ENCODE data around the gene SLC25A10.

Gene SLC25A10

DNA sequence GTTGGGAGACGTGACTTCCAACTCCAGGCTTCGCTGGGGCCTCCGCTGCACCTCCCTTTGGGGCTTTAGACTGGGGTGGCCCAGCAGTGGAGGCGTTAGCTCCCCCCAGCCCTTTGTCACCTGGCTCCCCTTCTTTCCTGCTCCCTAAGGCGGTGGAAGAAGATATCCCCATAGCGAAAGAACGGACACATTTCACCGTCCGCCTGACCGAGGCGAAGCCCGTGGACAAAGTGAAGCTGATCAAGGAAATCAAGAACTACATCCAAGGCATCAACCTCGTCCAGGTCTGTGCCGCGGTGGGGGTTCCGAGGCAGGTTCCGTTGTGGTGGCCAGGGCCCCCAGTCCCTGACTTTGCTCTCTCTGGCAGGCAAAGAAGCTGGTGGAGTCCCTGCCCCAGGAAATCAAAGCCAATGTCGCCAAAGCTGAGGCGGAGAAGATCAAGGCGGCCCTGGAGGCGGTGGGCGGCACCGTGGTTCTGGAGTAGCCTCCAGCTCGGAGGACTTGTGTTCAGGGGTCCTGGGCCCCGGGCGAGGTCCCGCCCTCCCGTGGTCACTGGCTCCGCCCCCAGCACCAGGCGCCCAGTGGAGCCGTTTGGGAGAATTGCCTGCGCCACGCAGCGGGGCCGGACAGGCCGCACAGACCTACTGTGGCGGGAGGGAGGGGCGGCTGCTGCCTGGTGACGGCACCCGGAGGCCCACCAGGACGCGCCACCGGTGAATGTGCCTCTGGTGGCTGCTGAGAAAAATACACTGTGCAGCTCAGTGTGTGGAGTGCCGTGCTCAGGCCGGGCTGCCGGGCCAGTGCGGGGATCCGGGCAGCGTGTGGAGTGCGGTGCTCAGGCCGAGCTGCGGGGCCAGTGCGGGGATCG, 5.1 kb upstream of the SLC25A10 start:
- DNase-seq (ENCODE audit: low read depth) = no peak

DNA sequence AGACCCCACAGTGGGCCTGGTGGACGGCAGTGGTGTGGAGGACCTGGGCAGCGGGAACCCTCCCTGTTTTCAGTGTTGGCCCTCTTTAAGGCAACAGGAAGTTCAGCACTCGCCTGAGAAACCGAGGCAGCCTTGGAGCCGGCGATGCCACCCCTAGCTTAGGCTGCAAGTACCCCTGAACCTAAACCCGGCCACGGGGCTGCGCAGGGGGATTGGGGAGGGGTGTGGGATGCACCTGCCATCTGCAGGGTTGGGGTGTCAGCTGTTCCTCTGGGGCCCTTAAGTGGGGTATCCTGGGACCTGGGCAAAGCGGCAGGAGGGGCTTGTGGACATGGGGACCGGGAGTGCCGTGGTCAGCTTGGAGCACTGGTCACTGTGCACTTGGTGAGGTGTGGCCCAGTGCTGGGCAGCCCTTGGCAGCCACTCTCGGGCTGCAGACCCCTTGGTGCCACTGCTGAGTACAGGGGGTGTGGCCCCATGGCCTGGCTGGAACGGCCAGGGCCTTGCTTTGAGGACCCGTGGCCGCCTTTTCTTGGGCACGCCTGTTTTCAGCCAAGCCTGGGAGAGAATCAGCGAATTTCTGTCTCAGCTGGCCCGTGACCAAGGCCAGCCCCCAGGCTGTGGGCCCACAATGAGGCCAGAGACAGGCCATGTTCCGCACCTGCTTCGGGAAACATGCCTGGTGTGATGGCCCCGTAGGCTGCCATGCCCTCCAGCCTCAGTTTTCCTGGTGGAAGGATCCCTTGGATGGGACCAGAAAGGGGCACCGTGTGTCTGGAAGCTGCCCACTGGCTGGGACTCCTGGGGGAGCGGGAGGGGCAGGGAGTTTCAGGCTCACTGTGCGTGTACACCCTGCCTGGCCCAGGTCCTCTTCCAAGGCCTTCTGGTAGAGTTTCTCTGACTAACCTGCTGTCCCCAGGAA, 4.1 kb upstream of the SLC25A10 start:
- no peak for DNase-seq (ENCODE audit: low read depth)

DNA sequence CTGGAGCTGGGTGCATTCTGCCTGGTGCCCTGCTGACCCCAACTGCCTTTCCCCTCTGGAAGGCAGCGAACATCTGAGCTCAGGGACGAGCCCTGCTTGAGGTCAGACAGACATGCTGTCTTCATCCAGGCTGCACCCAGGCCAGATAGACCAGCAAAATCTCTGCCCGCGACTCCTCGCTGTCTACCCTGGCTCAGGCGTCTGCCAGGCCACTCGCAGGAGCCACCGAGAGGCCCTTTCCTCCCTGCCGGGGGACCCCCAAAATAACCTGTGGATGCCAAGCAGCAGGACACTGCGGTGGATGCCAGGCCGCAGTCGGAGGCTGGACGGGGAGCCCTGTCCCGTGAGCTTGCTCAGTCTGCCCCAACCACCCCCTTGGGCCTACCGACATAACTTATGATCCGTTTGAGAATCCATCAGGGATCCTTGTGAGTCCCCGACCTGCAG, 3.3 kb upstream of the SLC25A10 start:
- DNase-seq (ENCODE audit: low read depth) = no peak

DNA sequence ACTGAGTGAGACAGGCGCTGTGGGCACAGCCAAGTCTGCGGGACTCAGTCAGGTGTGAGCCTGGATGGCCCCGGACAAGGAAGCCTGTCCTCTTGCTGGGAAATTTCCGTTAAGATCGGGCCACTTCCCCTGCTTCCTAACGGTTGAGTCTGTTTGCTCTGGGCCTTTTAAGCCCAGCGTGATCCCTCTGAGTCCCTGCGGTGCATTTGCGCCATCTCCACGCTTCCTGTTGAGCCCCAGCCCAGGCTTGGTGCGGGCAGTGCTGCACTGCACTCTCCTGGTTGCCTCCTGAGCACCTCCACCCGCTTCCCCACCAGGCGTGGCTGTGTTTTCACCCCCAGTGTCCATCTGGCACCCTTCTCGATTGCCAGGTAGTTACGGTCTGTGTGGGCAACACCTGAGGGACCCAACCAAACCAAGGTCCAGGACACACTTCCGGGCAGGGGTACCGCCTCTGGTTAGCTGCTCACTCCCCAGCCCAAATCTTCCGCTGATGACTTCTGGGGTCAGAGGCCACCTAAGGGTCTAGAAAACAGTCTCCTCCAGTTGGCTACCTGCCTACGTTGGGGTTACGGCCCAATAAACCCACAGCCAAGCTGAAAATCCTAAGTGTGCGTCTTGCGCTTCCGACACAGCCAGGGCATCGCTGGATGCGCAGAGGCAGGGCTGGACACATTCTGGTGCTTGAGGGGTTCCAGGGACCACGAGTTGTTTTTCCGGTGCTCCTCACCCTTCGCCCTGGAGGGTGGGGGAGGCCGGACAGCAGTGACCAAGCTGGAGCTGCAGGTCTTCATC, 1.4 kb upstream of the SLC25A10 start:
- DNase-seq (ENCODE audit: low read depth) = no peak

DNA sequence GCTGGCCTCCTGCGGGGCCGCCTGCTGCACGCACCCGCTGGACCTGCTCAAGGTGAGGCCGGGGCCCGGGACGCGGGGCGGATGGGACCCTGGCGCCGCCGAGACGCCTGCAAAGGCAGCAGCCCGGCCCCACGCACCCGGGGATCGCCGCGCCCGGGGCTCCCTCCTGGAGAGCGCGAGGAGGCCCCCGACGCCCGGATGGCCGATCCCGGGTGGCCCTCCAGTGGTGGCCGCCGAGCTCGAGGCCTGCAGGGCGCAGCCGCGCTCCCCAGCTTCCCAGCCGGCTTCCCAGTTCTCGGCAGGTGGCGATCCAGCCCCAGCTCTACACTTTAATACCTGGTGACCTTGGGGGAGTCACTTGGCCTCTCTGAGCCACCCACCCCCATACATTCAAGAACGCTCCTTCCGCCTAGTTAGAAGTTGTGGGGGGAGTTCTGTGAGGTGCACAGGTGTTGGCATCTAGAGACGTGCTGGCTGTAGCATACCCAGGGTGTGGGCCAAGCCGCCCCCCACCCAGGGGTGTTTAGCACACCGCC, 452 bp downstream of the SLC25A10 start:
- DNase-seq (ENCODE audit: low read depth) = no peak

DNA sequence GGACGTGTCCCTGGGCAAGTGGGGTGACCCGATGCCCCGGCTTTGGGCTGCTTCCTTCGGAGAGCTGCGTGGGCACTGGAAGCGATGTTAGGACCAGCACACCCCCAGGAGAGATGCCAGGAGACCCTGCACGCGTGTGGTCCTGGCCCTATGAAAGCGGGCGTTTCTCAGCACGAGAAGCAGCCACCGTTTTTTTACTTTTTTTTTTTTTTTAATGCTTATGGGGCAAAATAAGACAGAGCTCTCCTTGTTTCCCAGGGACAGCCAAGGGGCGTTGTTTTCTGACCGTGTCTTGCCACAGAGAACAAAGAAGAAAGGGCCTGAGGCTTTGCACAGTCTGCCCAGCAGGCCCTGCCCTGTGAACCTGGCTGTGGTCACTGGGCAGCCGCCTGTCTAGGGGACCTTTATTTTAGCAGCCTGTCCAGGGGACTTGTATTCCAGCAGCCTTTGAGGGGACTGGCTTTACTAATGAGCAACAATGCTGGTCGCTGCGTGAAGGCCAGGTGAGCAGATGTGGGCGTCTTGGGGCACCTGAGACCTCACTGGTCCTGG, 996 bp downstream of the SLC25A10 start:
- no peak for DNase-seq (ENCODE audit: low read depth)

DNA sequence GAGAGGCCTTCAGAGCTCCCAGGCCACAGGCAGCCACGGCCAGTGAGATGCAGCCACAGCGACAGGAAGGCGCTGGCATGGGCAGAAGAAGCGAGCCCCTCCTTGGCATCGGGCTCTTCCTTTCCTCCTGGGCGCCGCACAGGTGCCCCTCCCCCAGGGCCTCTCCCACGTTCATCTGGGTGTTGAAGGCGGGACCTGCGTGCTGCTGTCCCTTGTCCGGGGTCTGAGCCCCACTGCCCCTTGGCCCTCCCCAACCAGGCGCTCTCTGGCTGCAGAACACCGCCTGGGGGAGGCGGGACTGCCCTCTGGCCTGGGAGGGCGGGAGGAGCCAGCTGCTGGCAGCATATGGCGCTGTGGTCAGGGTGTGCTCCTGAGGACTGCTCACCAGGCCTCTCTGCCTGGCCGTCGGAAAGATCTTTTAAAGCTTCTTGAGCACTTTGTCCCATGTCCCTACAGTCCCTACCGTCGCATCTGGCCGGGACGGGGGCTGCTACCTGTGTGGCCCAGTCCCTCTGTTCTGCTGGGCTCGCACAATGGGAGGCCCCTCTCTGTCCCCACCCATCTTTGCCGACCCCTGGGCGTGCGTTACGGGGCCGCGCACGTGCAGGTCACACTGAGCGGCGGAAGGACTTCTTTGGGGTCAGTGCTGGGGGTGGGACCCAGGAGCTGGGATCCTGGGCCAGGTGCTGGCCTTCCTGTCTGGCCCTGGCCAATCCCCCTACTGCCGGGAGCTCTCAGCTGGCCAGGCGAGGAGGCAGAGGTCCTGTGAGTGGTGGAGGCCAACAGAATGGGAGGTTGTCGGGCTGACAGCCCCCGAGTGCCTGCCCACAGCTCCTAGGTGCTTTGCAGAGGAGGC, 1.7 kb downstream of the SLC25A10 start:
- DNase-seq (ENCODE audit: low read depth) = no peak

DNA sequence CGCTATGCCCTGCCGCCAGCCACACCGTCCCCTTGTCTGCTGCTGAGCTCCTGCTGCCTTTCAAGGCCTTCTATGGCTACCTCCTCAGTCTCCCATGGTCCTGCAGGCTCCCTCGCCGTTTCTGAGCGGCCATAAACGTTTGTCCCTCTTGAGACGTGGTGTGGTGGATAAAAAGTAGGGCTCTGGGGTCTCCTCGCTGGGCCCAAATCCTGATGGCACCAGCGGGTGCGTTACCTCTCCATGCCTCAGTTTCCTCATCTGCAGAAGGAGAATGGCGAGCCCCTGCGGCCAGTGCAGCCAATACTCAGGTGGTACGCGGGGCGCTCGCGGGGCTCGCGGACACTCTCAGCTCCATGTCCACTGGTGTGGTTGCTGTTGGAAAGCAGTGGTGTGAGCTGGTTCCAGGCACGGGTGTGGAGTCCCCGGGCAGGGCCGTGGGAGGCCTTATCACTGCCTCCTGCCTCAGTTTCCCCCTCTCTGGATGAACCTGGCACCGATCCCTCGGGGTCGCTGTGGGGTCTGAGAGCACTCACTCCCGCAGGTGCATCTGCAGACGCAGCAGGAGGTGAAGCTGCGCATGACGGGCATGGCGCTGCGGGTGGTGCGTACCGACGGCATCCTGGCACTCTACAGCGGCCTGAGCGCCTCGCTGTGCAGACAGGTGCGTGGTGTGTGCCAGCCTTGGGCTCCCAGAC, 2.5 kb downstream of the SLC25A10 start:
- no peak for DNase-seq (ENCODE audit: low read depth)

DNA sequence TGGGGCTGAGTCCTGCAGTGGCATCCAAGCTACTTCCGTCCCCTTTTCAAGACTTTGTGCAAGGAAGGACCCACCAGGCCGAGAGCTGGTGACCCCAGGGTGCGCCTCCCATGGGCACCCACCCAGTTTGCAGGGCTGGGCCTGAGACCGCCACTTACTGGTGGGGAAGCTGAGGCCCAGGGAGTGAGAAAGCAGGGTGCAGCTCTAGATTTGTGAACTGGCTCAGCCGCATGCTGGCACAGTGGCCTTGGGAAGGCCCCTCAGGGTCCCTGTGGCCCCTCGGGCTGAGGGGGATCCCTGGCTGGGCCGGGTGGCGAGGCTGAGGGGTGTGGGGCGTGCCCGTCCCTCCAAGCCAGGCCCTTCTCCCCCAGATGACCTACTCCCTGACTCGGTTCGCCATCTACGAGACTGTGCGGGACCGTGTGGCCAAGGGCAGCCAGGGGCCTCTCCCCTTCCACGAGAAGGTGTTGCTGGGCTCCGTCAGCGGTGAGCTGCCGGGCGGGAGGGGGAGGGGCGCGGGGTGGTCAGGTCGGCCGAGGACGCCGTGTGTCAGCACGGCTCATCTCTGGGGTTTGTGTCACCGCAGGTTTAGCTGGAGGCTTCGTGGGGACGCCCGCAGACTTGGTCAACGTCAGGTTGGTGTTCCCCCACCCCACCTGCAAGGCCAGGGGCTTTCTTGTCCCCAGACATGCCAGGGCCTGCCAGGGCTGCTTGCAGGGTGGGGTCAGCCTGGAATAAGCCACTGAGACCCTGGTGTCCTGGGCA, 3.2 kb downstream of the SLC25A10 start:
- no peak for DNase-seq (ENCODE audit: low read depth)

DNA sequence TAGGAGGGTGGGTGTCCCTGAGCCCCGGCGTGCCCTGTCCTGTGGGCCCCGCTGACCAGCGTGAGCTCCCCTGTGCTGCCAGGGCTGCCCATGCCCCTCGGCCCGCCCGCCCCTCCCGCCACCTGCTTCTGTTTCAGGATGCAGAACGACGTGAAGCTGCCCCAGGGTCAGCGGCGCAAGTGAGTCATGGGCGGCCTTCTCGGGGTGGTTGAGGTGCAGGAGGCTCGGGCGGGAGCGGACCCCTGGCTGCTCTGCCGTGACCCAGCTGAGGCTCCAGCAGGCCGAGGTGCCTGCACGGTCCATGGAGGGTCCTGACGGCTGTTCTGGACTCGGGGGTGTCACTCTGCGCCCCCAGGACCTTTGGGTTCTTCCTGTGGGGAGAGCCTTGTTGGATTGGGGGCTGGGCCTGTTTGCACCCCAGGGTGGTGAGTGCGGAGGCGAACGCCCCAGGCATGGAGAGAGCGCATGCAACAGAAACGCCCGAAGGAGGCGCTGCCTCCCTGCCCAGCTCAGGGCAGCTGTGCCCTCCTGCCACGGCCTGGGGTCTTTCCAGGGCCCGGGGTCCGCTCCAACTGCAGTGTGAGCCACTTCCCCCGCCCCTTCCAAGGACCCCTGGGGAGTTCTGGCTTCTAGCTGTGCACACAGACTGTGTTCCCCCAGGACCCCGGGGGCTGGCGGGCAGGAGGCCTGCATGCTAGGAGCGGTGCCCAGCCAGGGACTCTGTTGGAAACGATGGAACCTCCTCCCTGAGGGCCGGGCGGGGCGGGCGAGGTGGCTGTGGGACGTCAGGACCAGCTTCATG, 4.0 kb downstream of the SLC25A10 start:
- no peak for DNase-seq (ENCODE audit: low read depth)

DNA sequence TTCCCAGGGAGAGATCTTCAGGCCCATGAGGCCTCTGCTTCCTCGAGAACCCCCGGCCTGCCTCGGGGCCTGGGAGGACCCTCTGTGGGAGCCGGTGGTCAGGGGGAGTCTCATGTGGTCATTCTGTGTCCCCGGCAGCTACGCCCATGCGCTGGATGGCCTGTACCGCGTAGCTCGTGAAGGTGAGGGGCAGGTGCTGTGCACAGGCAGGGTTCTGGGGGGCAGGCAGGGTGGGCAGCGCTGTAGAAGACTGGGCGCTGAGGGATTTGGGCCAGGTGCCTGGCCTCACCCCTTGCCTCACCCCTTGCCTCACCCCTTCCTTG, 4.6 kb downstream of the SLC25A10 start:
- DNase-seq (ENCODE audit: low read depth) = no peak

DNA sequence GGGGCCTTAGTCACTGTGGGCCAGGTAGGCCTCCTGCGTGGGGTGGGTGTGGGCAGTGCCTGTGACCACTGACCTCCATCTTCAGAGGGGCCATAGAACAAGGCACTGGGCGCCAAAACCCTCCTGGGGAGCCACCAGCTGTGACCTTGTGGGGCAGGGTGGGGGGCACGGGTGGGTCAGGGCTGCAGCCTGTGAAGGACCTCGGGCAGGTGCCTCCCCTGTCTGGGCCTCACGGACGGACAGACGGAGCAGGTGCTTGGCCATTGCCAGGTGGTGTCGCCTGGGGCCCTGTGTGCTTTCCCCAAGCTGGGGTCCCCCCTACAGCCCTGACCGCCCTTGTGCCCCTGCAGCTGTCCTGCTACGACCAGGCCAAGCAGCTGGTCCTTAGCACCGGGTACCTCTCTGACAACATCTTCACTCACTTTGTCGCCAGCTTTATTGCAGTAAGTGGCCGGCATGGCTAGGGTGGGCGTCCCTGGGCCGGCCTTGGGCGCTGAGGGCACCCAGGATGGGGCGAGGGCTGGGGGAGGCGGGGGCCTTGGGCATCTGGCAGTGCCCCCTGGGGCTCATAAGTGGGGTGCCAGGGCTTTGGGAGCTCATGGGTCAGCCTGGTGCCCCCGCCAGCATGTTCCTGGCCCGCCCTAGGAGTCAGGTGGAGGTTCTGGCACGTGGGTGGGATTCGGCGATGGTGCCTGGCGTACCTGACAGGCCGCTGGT, 5.1 kb downstream of the SLC25A10 start:
- DNase-seq (ENCODE audit: low read depth) = no peak

DNA sequence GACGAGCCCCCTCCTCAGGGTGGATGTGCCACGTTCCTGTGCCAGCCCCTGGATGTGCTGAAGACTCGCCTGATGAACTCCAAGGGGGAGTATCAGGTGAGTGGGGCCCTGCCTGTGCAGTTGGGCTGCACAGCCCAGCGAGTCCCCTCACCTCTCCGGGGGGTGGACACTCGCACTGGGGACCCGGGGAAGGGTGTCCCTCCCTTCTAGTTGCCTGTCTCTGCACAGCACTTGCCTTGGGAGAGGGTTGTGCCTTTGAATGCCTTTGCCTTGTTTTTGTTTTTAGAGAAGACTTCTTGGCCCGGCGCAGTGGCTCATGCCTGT, 5.6 kb downstream of the SLC25A10 start:
- no peak for DNase-seq (ENCODE audit: low read depth)

DNA sequence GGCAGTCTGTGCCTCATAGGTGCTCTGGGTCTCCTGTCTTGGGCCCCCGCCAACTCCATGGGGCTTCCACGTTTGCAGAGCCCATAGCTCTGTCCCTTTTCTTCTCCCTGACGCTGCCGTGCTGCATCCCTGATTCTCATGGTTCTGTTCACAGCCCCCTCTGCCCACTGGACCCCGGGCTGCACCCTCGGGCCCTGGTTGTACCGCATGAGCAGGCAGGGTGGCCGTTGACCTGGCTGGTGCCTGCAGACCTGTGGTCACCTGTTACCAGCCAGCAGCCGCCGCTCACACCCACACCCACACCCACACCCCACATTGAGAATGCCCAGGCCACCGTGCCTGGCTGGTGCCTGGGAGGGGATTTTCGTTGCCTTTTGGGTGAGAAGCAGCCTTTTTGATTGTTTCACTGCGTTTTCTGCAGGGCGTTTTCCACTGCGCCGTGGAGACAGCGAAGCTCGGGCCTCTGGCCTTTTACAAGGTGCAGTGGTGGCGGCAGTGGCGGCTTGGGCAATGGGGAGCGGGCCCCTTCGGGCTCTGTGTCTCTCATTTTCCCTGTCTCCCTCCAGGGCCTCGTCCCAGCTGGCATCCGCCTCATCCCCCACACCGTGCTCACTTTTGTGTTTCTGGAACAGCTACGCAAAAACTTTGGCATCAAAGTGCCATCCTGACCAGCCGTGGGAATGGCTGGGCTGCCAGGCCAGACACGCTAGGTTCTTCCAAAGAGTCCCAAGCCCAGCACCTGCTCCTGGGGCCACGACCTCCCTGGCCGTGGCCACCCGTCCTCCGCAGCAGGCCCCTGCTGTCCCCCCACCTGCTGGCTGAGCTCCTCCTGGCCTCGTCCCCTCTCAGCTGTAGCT, 7.6 kb downstream of the SLC25A10 start:
- DNase-seq (ENCODE audit: low read depth) = no peak

DNA sequence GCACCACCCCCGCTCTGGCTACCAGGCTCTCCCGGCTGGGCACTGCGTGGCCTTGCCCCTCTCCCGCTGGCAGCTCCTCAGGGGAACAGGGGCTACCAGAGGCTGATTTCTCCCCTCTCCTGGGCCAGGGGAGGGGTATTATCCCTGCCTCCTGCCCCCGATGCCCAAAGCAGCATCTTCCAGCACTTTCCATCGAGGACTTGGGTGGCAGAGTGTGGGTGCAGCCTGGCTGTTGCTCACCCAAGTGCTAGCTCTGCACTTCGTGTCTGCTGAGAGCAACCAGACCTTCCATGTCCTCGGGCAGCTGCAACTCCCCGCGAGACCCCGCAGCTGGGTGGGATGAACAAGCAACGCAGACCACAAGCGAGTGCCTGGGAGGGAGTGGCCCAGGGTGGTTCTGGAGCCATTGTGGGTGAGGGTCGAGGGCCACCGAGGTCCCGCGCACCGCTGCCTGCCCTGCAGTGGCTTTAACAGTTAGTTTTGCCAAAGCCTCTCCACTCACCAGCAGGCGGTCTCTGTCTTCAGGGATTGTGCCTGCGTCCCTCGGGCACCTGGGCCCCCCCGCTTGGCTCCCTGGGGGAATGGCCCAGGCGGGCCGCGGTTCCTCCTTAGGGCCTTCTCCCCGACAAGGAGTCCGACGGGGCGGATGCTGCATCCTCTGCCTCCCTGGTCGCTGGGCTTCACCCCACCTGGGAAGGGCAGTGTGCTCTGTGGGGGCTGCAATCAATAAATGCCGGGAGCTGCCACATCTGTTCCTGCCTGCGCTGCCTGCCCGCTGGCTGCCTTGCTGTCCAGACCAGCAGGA, 8.4 kb downstream of the SLC25A10 start:
- DNase-seq (ENCODE audit: low read depth) = no peak
